DOHH2 (cell line): ENCODE measurements around the gene UNC13A.

Source experiments
- H3F3A ChIP-seq: fragments of 200-600 bp; sonication (generic), shearing (Covaris generic); 2 replicates; pipeline ENCODE4 v1.6.0; 2016; ENCODE audit warnings: antibody characterized with exemption, mild to moderate bottlenecking; ENCODE audit not compliant: control insufficient read depth, insufficient read depth
- H3K27ac ChIP-seq: fragments of 200-600 bp; sonication (generic); 2 replicates; pipeline ENCODE4 v1.5.1; 2014; ENCODE audit warnings: low read depth, mild to moderate bottlenecking, low read length, moderate library complexity
- H3K27me3 ChIP-seq: fragments of 200-600 bp; sonication (generic); 2 replicates; pipeline ENCODE4 v1.6.1; 2014; ENCODE audit warnings: mild to moderate bottlenecking, low read length, mixed read lengths; ENCODE audit not compliant: control insufficient read depth
- H3K36me3 ChIP-seq: fragments of 200-600 bp; sonication (generic); 2 replicates; pipeline ENCODE4 v1.6.1; 2014; ENCODE audit warnings: mild to moderate bottlenecking, low read length, moderate library complexity, mixed read lengths; ENCODE audit not compliant: control insufficient read depth
- H3K4me1 ChIP-seq: fragments of 200-600 bp; sonication (generic); 2 replicates; pipeline ENCODE4 v1.6.1; 2014; ENCODE audit warnings: mild to moderate bottlenecking, low read length, mixed read lengths; ENCODE audit not compliant: control insufficient read depth
- H3K4me2 ChIP-seq: fragments of 200-600 bp; sonication (generic); 2 replicates; pipeline ENCODE4 v1.6.0; 2014; ENCODE audit warnings: mild to moderate bottlenecking, low read length, moderate library complexity
- H3K4me3 ChIP-seq: fragments of 200-600 bp; sonication (generic); 2 replicates; pipeline ENCODE4 v1.5.1; 2014; ENCODE audit warnings: mild to moderate bottlenecking, low read length, mixed read lengths
- H3K79me2 ChIP-seq: fragments of 200-600 bp; sonication (generic); 2 replicates; pipeline ENCODE4 v1.6.1; 2014; ENCODE audit warnings: mild to moderate bottlenecking, low read length, mixed read lengths; ENCODE audit not compliant: control insufficient read depth
- H3K9me2 ChIP-seq: fragments of 200-600 bp; sonication (generic); replicated peaks from 2 replicates; pipeline ENCODE4 v1.6.1; 2014; ENCODE audit warnings: mild to moderate bottlenecking, low read length, mixed read lengths; ENCODE audit not compliant: control insufficient read depth
- H3K9me3 ChIP-seq: fragments of 200-600 bp; sonication (generic); 2 replicates; pipeline ENCODE4 v1.6.1; 2014; ENCODE audit warnings: antibody characterized with exemption, low read length, mixed read lengths; ENCODE audit not compliant: control insufficient read depth, insufficient read depth
- H4K20me1 ChIP-seq: fragments of 200-600 bp; sonication (generic); 2 replicates; pipeline ENCODE4 v1.6.0; 2014; ENCODE audit warnings: low read depth, mild to moderate bottlenecking, antibody characterized with exemption, low read length, moderate library complexity; ENCODE audit not compliant: control insufficient read depth, insufficient read depth
- EZH2phosphoT487 ChIP-seq: fragments of 200-600 bp; sonication (generic); IDR thresholded peaks from 2 replicates; pipeline ENCODE4 v1.6.1; 2017; ENCODE audit warnings: borderline replicate concordance, mild to moderate bottlenecking, antibody characterized with exemption, low read length, moderate library complexity, mixed read lengths
- TF ChIP-seq, protein P1 (sequence below): fragments of 200-600 bp; sonication (generic); IDR thresholded peaks from one replicate; pipeline ENCODE4 v1.5.1; 2014; ENCODE audit warnings: antibody characterized with exemption, mild to moderate bottlenecking, low read depth, low read length; ENCODE audit not compliant: poor library complexity, severe bottlenecking

The UNC13A gene

GRCh38 chr19:17673937-17674799 is 14.0 kb downstream of the UNC13A start:
- Histone ChIP-seq H3K4me3 (no peak overlapping the region), H3K4me1 (0 out of 2 replicates have a peak, but pooled peaks cover 3% of the 10 kb centered on the region), H3K9me2 (no peaks in the 10 kb centered on the region), H3K9me3 (no peaks in the 10 kb centered on the region), H3K4me2 (no peak overlapping the region), H3F3A (no peaks in the 10 kb centered on the region), H3K79me2 (no peaks in the 10 kb centered on the region), H3K36me3 (no peaks in the 10 kb centered on the region), H3K27ac (no peak overlapping the region), H3K27me3 (peaks cover 7% of the 10 kb centered on the region), H4K20me1 (no peaks in the 10 kb centered on the region)
- TF ChIP-seq EZH2phosphoT487, result no peak
- TF ChIP-seq, protein P1, sequence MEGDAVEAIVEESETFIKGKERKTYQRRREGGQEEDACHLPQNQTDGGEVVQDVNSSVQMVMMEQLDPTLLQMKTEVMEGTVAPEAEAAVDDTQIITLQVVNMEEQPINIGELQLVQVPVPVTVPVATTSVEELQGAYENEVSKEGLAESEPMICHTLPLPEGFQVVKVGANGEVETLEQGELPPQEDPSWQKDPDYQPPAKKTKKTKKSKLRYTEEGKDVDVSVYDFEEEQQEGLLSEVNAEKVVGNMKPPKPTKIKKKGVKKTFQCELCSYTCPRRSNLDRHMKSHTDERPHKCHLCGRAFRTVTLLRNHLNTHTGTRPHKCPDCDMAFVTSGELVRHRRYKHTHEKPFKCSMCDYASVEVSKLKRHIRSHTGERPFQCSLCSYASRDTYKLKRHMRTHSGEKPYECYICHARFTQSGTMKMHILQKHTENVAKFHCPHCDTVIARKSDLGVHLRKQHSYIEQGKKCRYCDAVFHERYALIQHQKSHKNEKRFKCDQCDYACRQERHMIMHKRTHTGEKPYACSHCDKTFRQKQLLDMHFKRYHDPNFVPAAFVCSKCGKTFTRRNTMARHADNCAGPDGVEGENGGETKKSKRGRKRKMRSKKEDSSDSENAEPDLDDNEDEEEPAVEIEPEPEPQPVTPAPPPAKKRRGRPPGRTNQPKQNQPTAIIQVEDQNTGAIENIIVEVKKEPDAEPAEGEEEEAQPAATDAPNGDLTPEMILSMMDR, result no peak

DNA sequence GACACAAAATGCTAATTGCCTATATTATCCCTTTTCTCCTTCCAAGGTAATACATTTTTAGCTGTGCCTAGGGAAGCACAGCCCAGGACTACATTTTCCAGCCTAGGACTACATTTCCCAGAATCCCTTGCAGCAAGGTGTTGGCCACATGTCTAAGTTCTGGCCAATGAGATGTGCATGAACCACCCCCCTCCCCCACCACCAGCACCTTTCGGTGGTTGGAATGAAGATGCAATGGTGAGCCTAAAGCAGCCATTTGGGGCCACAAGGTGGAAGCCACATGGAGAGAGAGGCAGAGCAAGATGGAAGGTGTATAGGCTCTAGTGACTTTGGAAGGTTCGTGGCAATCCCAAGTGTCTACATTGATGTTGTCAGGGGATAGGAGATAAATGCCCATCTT is 16.2 kb downstream of the UNC13A start:
- Histone ChIP-seq H3K4me3 (no peak overlapping the region), H3K4me1 (0 out of 2 replicates have a peak, but pooled peaks cover 3% of the 10 kb centered on the region), H3K4me2 (no peak overlapping the region), H3K9me3 (no peaks in the 10 kb centered on the region), H3F3A (no peaks in the 10 kb centered on the region), H3K36me3 (no peaks in the 10 kb centered on the region), H3K79me2 (no peaks in the 10 kb centered on the region), H3K27ac (no peak overlapping the region), H3K27me3 (peaks cover 3% of the 10 kb centered on the region; the same call in 1 of the 2 replicates), H3K9me2 (no peaks in the 10 kb centered on the region), H4K20me1 (no peaks in the 10 kb centered on the region)
- no peak for TF ChIP-seq EZH2phosphoT487
- TF ChIP-seq, protein P1, result no peak

DNA sequence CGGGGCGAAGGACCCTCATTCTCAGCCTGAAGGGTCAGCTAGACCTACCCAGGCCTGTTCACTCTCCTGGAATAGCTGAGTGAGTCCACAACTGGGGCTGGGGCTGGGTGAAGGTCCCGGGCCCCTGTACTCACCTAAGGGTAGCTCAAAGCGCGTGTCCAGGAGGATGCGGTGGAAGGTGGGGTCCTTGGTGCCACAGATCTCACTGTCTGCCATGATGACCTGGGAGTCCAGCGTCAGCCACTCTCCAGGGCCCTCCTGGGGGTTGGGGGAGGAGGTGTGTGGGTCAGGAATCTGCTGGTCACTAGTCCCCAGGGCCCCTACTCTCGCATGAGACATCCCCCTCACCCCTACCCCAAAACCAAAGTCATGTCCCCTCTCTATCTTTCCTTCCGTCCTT is 18.7 kb downstream of the UNC13A start:
- H3K27me3 ChIP-seq, result no peaks in the 10 kb centered on the region
- H3K4me1 ChIP-seq, result 0 out of 2 replicates have a peak, but pooled peaks cover 3% of the 10 kb centered on the region
- H3K4me3 ChIP-seq, result no peak overlapping the region
- no peaks in the 10 kb centered on the region for H3F3A ChIP-seq
- no peaks in the 10 kb centered on the region for H3K79me2 ChIP-seq
- H3K27ac ChIP-seq, result no peak overlapping the region
- TF ChIP-seq, protein P1, result no peak
- no peak for TF ChIP-seq EZH2phosphoT487
- no peaks in the 10 kb centered on the region for H3K9me3 ChIP-seq
- H3K4me2 ChIP-seq, result no peak overlapping the region
- no peaks in the 10 kb centered on the region for H4K20me1 ChIP-seq
- H3K36me3 ChIP-seq, result no peaks in the 10 kb centered on the region
- no peaks in the 10 kb centered on the region for H3K9me2 ChIP-seq
